GM13976 (cell line): ENCODE measurements around the gene PACRG.

Experiments
- DNase-seq: peaks from one replicate; pipeline ENCODE4 v3.0.0; 2012; ENCODE audit warnings: low spot score
- CTCF ChIP-seq: IDR thresholded peaks from 2 replicates; pipeline ENCODE4 v1.5.1; 2012; ENCODE audit warnings: borderline replicate concordance, mild to moderate bottlenecking; ENCODE audit not compliant: insufficient read depth; ENCODE audit errors: extremely low read depth, missing control alignments, control extremely low read depth
- in situ Hi-C: fragments of 300-500 bp; cut with MboI; formaldehyde crosslinking; loops from one replicate; pipeline ENCODE4 v1.12.0; 2022; ENCODE audit warnings: low sequenced_read_pairs, mixed read lengths, inconsistent platforms; ENCODE audit not compliant: unreplicated experiment

Gene PACRG

GRCh38 chr6:162862462-162862861, 134.7 kb downstream of the PACRG start:
- no peak for DNase-seq
- TF ChIP-seq CTCF, result no peak
- in situ Hi-C loops, result no loop called here

DNA sequence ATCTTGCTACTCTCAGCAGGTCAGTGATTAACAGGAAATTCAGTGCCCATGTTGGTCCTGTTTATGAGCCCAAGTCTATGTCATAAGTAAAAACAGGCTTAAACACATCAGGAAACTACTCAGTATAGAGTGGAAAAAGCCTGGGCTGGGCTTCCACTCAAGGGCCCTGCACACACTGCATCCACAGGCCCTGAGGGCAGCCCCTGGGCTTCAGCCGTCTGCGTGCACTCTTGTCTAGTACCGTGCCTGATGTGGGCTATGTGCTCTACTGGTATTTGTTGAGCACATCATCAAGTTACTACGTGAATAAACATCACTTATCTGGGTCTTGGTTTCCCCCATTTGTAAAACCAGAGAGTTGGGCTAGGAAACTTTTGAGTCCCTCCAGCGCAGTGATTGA, 135.2 kb downstream of the PACRG start:
- TF ChIP-seq CTCF, result no peak
- in situ Hi-C loops, result no loop called here
- no peak for DNase-seq

DNA sequence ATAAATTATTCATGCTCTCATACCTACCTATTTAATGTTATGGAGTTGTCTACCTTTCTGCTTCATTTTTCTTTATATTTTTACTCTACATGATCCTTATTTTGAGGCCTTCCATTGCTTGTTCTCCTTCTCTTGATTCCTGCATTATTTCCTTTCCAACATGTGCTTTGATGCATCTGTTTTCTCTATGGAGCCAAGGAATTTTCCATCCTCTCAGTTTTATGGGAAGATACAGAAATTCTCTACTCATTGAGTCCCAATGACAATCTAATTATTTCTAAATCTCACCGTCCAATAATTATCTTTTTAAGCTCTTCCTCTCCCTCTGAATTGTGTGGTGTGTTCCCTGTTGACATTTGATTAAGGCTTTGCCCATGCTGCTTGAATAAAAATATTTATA, 136.0 kb downstream of the PACRG start:
- TF ChIP-seq CTCF, result no peak
- DNase-seq, result no peak
- in situ Hi-C loops, result no loop called here

- no peak for TF ChIP-seq CTCF
- DNase-seq, result no peak
- in situ Hi-C loops, result no loop called here
These were observed 137.1 kb downstream of the PACRG start for GRCh38 chr6:162864911-162865310.

DNA sequence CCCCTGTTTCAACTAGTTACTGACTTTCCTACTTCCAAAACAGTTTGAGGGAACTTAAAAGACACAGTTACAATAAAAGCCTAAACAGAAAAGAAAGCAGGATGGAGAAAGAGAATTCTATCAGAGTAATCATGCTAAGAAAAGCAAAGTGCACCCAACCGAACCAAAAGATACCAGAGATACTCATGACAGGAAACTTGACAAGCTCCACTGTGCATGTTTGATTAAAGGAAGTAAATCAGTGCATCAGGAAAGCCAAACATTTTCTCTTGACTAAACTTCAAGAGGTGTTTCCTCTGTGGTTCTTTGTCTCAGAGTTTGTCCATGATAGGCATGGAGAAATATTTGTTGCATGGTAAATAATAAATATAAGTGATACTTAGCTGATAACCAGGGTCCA, 138.9 kb downstream of the PACRG start:
- TF ChIP-seq CTCF, result no peak
- in situ Hi-C loops, result no loop called here

GRCh38 chr6:162868397-162868796, 140.6 kb downstream of the PACRG start:
- TF ChIP-seq CTCF, result no peak
- in situ Hi-C loops, result no loop called here
- no peak for DNase-seq

More for the DNA sequence above, 138.9 kb downstream of the PACRG start:
- DNase-seq, result no peak

DNA sequence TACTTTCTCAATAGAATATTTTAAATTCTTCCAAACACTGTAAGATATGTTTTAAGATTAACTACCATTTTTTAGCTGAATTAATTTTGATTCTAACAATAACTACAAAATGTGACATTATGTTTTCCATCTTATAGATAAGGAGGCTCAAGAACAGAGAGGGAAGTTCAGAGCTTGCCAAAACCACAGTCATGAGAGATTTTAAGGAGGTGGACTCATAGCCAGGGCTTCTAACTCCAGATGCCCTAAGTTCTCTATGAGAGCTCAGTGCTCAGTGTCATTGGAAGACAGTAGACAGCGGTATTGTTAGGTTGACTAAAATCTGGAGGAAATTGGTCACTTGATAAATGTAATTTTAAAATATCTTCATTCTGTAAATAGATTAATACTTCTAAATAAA, 144.2 kb downstream of the PACRG start:
- in situ Hi-C loops, result no loop called here
- no peak for TF ChIP-seq CTCF
- no peak for DNase-seq
